Measurements from ENCODE around the gene AIFM3.
A peak's percentile ranks its signal among the peaks of the same experiment; 100 is the strongest.

Gene AIFM3

GRCh38 chr22:20920881-20921203 is 46.2 kb upstream of the AIFM3 start:
- Histone ChIP-seq H3K4me3 (ENCODE audit: low read length) (peak overlapping the region; percentile 82; the same call in 1 of the 2 replicates), H3K27me3 (replicated peaks; ENCODE audit: insufficient read depth, low read length) (no peaks in the 10 kb centered on the region), H4K20me1 (ENCODE audit: insufficient read depth, low read length) (peaks cover 58% of the 10 kb centered on the region), H2AFZ (ENCODE audit: low read length) (no peak overlapping the region), H3K79me2 (ENCODE audit: low read length) (peaks cover 86% of the 10 kb centered on the region), H3K4me1 (ENCODE audit: low read length) (peaks cover 10% of the 10 kb centered on the region), H3K9me2 (replicated peaks; ENCODE audit: insufficient read depth, low read length) (no peaks in the 10 kb centered on the region), H3K9me3 (replicated peaks; ENCODE audit: insufficient read depth, low read length) (no peaks in the 10 kb centered on the region), H3K9ac (ENCODE audit: low read length) (no peak overlapping the region), H3K27ac (ENCODE audit: low read length) (no peak overlapping the region), H3K36me3 (replicated peaks; ENCODE audit: insufficient read depth, low read length) (no peaks in the 10 kb centered on the region; the same call in 1 of the 2 replicates), H3F3A (ENCODE audit: insufficient read depth, low read length) (peaks cover 3% of the 10 kb centered on the region; the same call in 1 of the 2 replicates), H3K4me2 (ENCODE audit: low read depth, low read length) (peak overlapping the region; percentile 79; the same call in 1 of the 2 replicates)
- TF ChIP-seq EZH2phosphoT487 (IDR thresholded peaks at IDR 0.05; ENCODE audit: low read length): no peak
- no peak for TF ChIP-seq CTCF (IDR thresholded peaks at IDR 0.05; ENCODE audit: low read length)
- no peak for TF ChIP-seq EZH2 (optimal IDR thresholded peaks at IDR 0.05; ENCODE audit: low read depth, low read length)
- no peak for DNase-seq

GRCh38 chr22:20922141-20922751 is 44.8 kb upstream of the AIFM3 start:
- Histone ChIP-seq H2AFZ (ENCODE audit: low read length) (no peak overlapping the region), H3K9me2 (replicated peaks; ENCODE audit: insufficient read depth, low read length) (no peaks in the 10 kb centered on the region), H3K4me1 (ENCODE audit: low read length) (peaks cover 10% of the 10 kb centered on the region), H3K36me3 (replicated peaks; ENCODE audit: insufficient read depth, low read length) (no peaks in the 10 kb centered on the region; the same call in 1 of the 2 replicates), H3K4me3 (ENCODE audit: low read length) (no peak overlapping the region), H3F3A (ENCODE audit: insufficient read depth, low read length) (0 out of 2 replicates have a peak, but pooled peaks cover 3% of the 10 kb centered on the region), H3K79me2 (ENCODE audit: low read length) (peaks cover 100% of the 10 kb centered on the region), H4K20me1 (ENCODE audit: insufficient read depth, low read length) (peaks cover 67% of the 10 kb centered on the region), H3K27ac (ENCODE audit: low read length) (no peak overlapping the region), H3K4me2 (ENCODE audit: low read depth, low read length) (no peak overlapping the region), H3K9me3 (replicated peaks; ENCODE audit: insufficient read depth, low read length) (no peaks in the 10 kb centered on the region), H3K27me3 (replicated peaks; ENCODE audit: insufficient read depth, low read length) (no peaks in the 10 kb centered on the region), H3K9ac (ENCODE audit: low read length) (no peak overlapping the region)
- no peak for TF ChIP-seq CTCF (IDR thresholded peaks at IDR 0.05; ENCODE audit: low read length)
- no peak for TF ChIP-seq EZH2phosphoT487 (IDR thresholded peaks at IDR 0.05; ENCODE audit: low read length)
- no peak for DNase-seq

DNA sequence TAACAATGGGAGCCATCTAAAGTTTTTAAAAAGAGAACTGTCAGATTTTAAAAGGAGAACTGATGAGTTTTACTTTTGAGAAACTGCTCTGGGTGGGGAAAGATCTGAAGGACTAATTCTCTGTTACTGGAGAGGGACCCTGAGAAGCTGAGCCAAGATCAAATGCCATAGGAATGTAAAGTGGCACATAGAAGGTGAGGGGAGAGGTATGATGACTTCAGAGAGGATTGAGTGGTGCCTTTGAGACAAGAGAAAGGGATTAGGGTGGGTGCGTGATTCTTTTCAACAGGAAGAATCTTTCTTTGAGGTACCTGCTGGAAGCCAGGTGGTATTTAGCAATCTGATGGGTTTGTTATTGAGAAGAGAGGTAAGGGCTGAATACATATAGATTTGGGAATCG is 40.8 kb upstream of the AIFM3 start:
- H3K9me3 ChIP-seq (replicated peaks; ENCODE audit: insufficient read depth, low read length): no peaks in the 10 kb centered on the region
- H2AFZ ChIP-seq (ENCODE audit: low read length): no peak overlapping the region
- H3K27ac ChIP-seq (ENCODE audit: low read length): no peak overlapping the region
- DNase-seq: no peak
- 0 out of 2 replicates have a peak, but pooled peaks cover 3% of the 10 kb centered on the region for H3K4me1 ChIP-seq (ENCODE audit: low read length)
- no peak overlapping the region for H3K4me3 ChIP-seq (ENCODE audit: low read length)
- H4K20me1 ChIP-seq (ENCODE audit: insufficient read depth, low read length): peaks cover 69% of the 10 kb centered on the region
- no peak overlapping the region for H3K4me2 ChIP-seq (ENCODE audit: low read depth, low read length)
- no peaks in the 10 kb centered on the region; the same call in 1 of the 2 replicates for H3K36me3 ChIP-seq (replicated peaks; ENCODE audit: insufficient read depth, low read length)
- H3K27me3 ChIP-seq (replicated peaks; ENCODE audit: insufficient read depth, low read length): no peaks in the 10 kb centered on the region
- H3K79me2 ChIP-seq (ENCODE audit: low read length): peaks cover 99% of the 10 kb centered on the region
- 0 out of 2 replicates have a peak, but pooled peaks cover 2% of the 10 kb centered on the region for H3F3A ChIP-seq (ENCODE audit: insufficient read depth, low read length)
- no peaks in the 10 kb centered on the region for H3K9me2 ChIP-seq (replicated peaks; ENCODE audit: insufficient read depth, low read length)
- TF ChIP-seq CTCF (IDR thresholded peaks at IDR 0.05; ENCODE audit: low read length) (no peak), EZH2 (optimal IDR thresholded peaks at IDR 0.05; ENCODE audit: low read depth, low read length) (no peak), EZH2phosphoT487 (IDR thresholded peaks at IDR 0.05; ENCODE audit: low read length) (no peak)
- H3K9ac ChIP-seq (ENCODE audit: low read length): no peak overlapping the region

Measured in MM.1S (cell line).